Breast epithelium (tissue), 4 donors: ENCODE results near the gene ATP11C. TPM values are rescaled to one million over a fixed set of nuclear protein-coding genes. Genes with fewer than 3 reads are reported as not detected.
"Not testable (repeated sequence)": the region's sequence is repeated elsewhere in the genome, so short reads cannot be mapped to it uniquely, and the experiment has no call there.

Experiments
- DNase-seq, 2 donors: peaks; one replicate each; pipeline ENCODE4 v3.0.0-alpha.2; 2019; ENCODE audit warnings: low spot score in 2 of 2
- H3K27ac ChIP-seq, 2 donors: fragments of 200-600 bp; sonication (generic) in 1 of 2; one replicate each; pipeline ENCODE4 v1.5.1; 2016 to 2019; ENCODE audit warnings: mild to moderate bottlenecking in 1 of 2
- H3K27me3 ChIP-seq, 2 donors: fragments of 200-600 bp; sonication (generic) in 1 of 2; one replicate each; pipeline versions ENCODE4 v1.5.1 to v1.6.0; 2017 to 2019; ENCODE audit warnings: control low read depth in 1 of 2, mild to moderate bottlenecking in 1 of 2
- H3K36me3 ChIP-seq: fragments of 200-600 bp; one replicate; pipeline ENCODE4 v1.5.1; 2019
- H3K4me1 ChIP-seq, 2 donors: fragments of 200-600 bp; sonication (generic); one replicate each; pipeline ENCODE4 v1.5.1; 2016 to 2019; ENCODE audit warnings: control low read depth in 1 of 2
- H3K4me3 ChIP-seq, 3 donors: fragments of 200-600 bp; sonication (generic); 1 replicate in 2 of 3; 2 replicates in 1 of 3; pipeline ENCODE4 v1.5.1; 2016 to 2019; ENCODE audit warnings: mild to moderate bottlenecking in 3 of 3, moderate library complexity in 2 of 3
- H3K9me3 ChIP-seq, 2 donors: fragments of 200-600 bp; sonication (generic) in 1 of 2; one replicate each; pipeline ENCODE4 v1.5.1; 2016 to 2019; ENCODE audit warnings: control low read depth in 1 of 2
- CTCF ChIP-seq, 3 donors: fragments of 450-650 bp; IDR thresholded peaks; one replicate each; pipeline ENCODE4 v1.5.1; 2016 to 2017; ENCODE audit warnings: antibody characterized with exemption in 3 of 3, mild to moderate bottlenecking in 3 of 3, moderate library complexity in 3 of 3
- POLR2A ChIP-seq: fragments of 450-650 bp; IDR thresholded peaks from one replicate; pipeline ENCODE4 v1.6.1; 2016; ENCODE audit warnings: antibody characterized with exemption, mild to moderate bottlenecking, moderate library complexity
- POLR2AphosphoS5 ChIP-seq, 3 donors: sonication (generic); formaldehyde crosslinking; IDR thresholded peaks; one replicate each; pipeline ENCODE4 v1.6.1; 2017; ENCODE audit warnings: antibody characterized with exemption in 3 of 3
- intact Hi-C: fragments of 100-400 bp; cut with DNase I; formaldehyde crosslinking; loops from one replicate; pipeline ENCODE4 v1.15.1; 2023; ENCODE audit warnings: low total_unique reads
- total RNA-seq, 3 donors: library from RNA; depleted of rRNA; stranded (reverse); fragments of >200 nt; gene quantifications; one replicate each; pipeline ENCODE4 v1.1.0, GENCODE V29; 2016

The ATP11C gene
- total RNA-seq, 3 donors from 2014 or later, result 32.5 to 42.4 (median 34.1) TPM

GRCh38 chrX:139862208-139862607, 70.6 kb downstream of the ATP11C start:
- Histone ChIP-seq H3K4me3 (no peak overlapping the region), H3K36me3 (no peaks in the 10 kb centered on the region), H3K9me3 (no peaks in the 10 kb centered on the region), H3K4me1 (no peaks in the 10 kb centered on the region), H3K27ac (no peak overlapping the region), H3K27me3 (peaks cover 0 to 6% of the 10 kb centered on the region in 2 donors)
- TF ChIP-seq POLR2A (no peak), POLR2AphosphoS5 (IDR thresholded peaks at IDR 0.05) (no peak), CTCF (IDR thresholded peaks at IDR 0.05) (no peak)
- intact Hi-C loops, result no loop called here
- no peak for DNase-seq

GRCh38 chrX:139856826-139857225, 76.0 kb downstream of the ATP11C start:
- H3K9me3 ChIP-seq, H3K36me3 ChIP-seq, H3K4me3 ChIP-seq, H3K27ac ChIP-seq, H3K27me3 ChIP-seq, DNase-seq, intact Hi-C loops, H3K4me1 ChIP-seq: not testable (repeated sequence)

- H3K9me3 ChIP-seq, result no peaks in the 10 kb centered on the region
- no peak overlapping the region for H3K27ac ChIP-seq
- no peak overlapping the region for H3K4me3 ChIP-seq
- TF ChIP-seq CTCF (IDR thresholded peaks at IDR 0.05) (no peak), POLR2AphosphoS5 (IDR thresholded peaks at IDR 0.05) (no peak), POLR2A (no peak)
- H3K36me3 ChIP-seq, result no peaks in the 10 kb centered on the region
- DNase-seq, result no peak
- H3K4me1 ChIP-seq, result no peaks in the 10 kb centered on the region
- intact Hi-C loops, result no loop called here
- peaks cover 0 to 9% of the 10 kb centered on the region in 2 donors for H3K27me3 ChIP-seq
Observed at GRCh38 chrX:139851730-139852129, 81.1 kb downstream of the ATP11C start.

- no peaks in the 10 kb centered on the region for H3K9me3 ChIP-seq
- no peaks in the 10 kb centered on the region for H3K4me1 ChIP-seq
- no peak overlapping the region for H3K4me3 ChIP-seq
- no peak for DNase-seq
- intact Hi-C loops, result no loop called here
- TF ChIP-seq CTCF (IDR thresholded peaks at IDR 0.05) (no peak), POLR2A (no peak), POLR2AphosphoS5 (IDR thresholded peaks at IDR 0.05) (no peak)
- H3K27me3 ChIP-seq, result peaks cover 0 to 9% of the 10 kb centered on the region in 2 donors
- no peaks in the 10 kb centered on the region for H3K36me3 ChIP-seq
- no peak overlapping the region for H3K27ac ChIP-seq
Observed at GRCh38 chrX:139850968-139851367, 81.9 kb downstream of the ATP11C start.

- H3K9me3 ChIP-seq, result no peaks in the 10 kb centered on the region
- no peak for TF ChIP-seq CTCF (IDR thresholded peaks at IDR 0.05)
- no peak for TF ChIP-seq POLR2A
- no peak for TF ChIP-seq POLR2AphosphoS5 (IDR thresholded peaks at IDR 0.05)
- H3K36me3 ChIP-seq, result no peaks in the 10 kb centered on the region
- no peak overlapping the region for H3K4me3 ChIP-seq
- peaks cover 0 to 3% of the 10 kb centered on the region in 2 donors for H3K27me3 ChIP-seq
- no peak overlapping the region for H3K27ac ChIP-seq
- H3K4me1 ChIP-seq, result no peaks in the 10 kb centered on the region
- intact Hi-C loops, result no loop called here
- no peak for DNase-seq
Observed at GRCh38 chrX:139844884-139845283, 88.0 kb downstream of the ATP11C start.

GRCh38 chrX:139844163-139844562, 88.7 kb downstream of the ATP11C start:
- Histone ChIP-seq H3K9me3 (peaks cover 0 to under 1% of the 10 kb centered on the region in 2 donors), H3K4me1 (no peaks in the 10 kb centered on the region), H3K27me3 (no peaks in the 10 kb centered on the region), H3K36me3 (no peaks in the 10 kb centered on the region), H3K27ac (no peak overlapping the region), H3K4me3 (no peak overlapping the region)
- TF ChIP-seq CTCF (IDR thresholded peaks at IDR 0.05) (no peak), POLR2A (no peak), POLR2AphosphoS5 (IDR thresholded peaks at IDR 0.05) (no peak)
- intact Hi-C loops, result no loop called here
- no peak for DNase-seq
